Activated CD8-positive, alpha-beta memory T cell treated with anti-CD3 and anti-CD28 coated beads for 36 hours (primary cell): ENCODE measurements around the gene CDH13. TPM values are rescaled to one million over a fixed set of nuclear protein-coding genes. Genes with fewer than 3 reads are reported as not detected.

Experiments used
- CTCF ChIA-PET: fragments of 350-600 bp; sonication (Branson Sonifier 250); formaldehyde crosslinking; loops from one replicate; lab custom pipeline; 2021; ENCODE audit warnings: antibody characterized with exemption; lab: Charles Lee
- POLR2A ChIA-PET: fragments of 350-600 bp; sonication (Branson Sonifier 250); formaldehyde crosslinking; loops from one replicate; lab custom pipeline; 2021; ENCODE audit warnings: antibody characterized with exemption; lab: Charles Lee
- total RNA-seq, 2 experiments: library from RNA; stranded (reverse); gene quantifications; one replicate each; pipeline ENCODE4 v1.2.3, GENCODE V29; 2021

Gene CDH13
- total RNA-seq, 2 experiments from 2014 or later, result not detected

- POLR2A ChIA-PET, result no interaction called here
- CTCF ChIA-PET, result no interaction called here
Observed at GRCh38 chr16:82999711-83000110, 372.9 kb downstream of the CDH13 start.

GRCh38 chr16:83002351-83003334 lies 375.9 kb downstream of the CDH13 start:
- ChIA-PET CTCF (no interaction called here), POLR2A (no interaction called here)

- ChIA-PET POLR2A (no interaction called here), CTCF (no interaction called here)
Observed at GRCh38 chr16:83004868-83005652, 378.3 kb downstream of the CDH13 start.

GRCh38 chr16:83005653-83006160 lies 378.9 kb downstream of the CDH13 start:
- ChIA-PET POLR2A (no interaction called here), CTCF (no interaction called here)

- ChIA-PET POLR2A (no interaction called here), CTCF (interaction anchor here (0.6 kb wide), 1 partner anchor 923 kb away, joined by 3 read pairs; no protein-coding TSS in a partner anchor)
Observed at GRCh38 chr16:83010776-83011720, 384.3 kb downstream of the CDH13 start.

- POLR2A ChIA-PET, result no interaction called here
- CTCF ChIA-PET, result interaction anchor here (0.6 kb wide), 1 partner anchor 922 kb away, joined by 3 read pairs; no protein-coding TSS in a partner anchor
Observed at GRCh38 chr16:83011939-83012338, 385.2 kb downstream of the CDH13 start.

- ChIA-PET CTCF (no interaction called here), POLR2A (no interaction called here)
Observed at GRCh38 chr16:83013071-83013470, 386.3 kb downstream of the CDH13 start.

- CTCF ChIA-PET, result no interaction called here
- POLR2A ChIA-PET, result no interaction called here
Observed at GRCh38 chr16:83019963-83020362, 393.2 kb downstream of the CDH13 start.

GRCh38 chr16:83021045-83021444 lies 394.3 kb downstream of the CDH13 start:
- POLR2A ChIA-PET, result no interaction called here
- CTCF ChIA-PET, result no interaction called here

GRCh38 chr16:83021746-83022145 lies 395.0 kb downstream of the CDH13 start:
- ChIA-PET POLR2A (no interaction called here), CTCF (no interaction called here)

- POLR2A ChIA-PET, result no interaction called here
- CTCF ChIA-PET, result no interaction called here
Observed at GRCh38 chr16:83023011-83023410, 396.2 kb downstream of the CDH13 start.

- ChIA-PET CTCF (no interaction called here), POLR2A (no interaction called here)
Observed at GRCh38 chr16:83023640-83024039, 396.9 kb downstream of the CDH13 start.

GRCh38 chr16:83027973-83028372 lies 401.2 kb downstream of the CDH13 start:
- ChIA-PET CTCF (no interaction called here), POLR2A (no interaction called here)

GRCh38 chr16:83029467-83029866 lies 402.7 kb downstream of the CDH13 start:
- POLR2A ChIA-PET, result no interaction called here
- CTCF ChIA-PET, result no interaction called here

- ChIA-PET POLR2A (no interaction called here), CTCF (no interaction called here)
Observed at GRCh38 chr16:83031524-83031923, 404.8 kb downstream of the CDH13 start.

GRCh38 chr16:83037102-83037501 lies 410.3 kb downstream of the CDH13 start:
- ChIA-PET POLR2A (no interaction called here), CTCF (no interaction called here)

GRCh38 chr16:83037884-83038283 lies 411.1 kb downstream of the CDH13 start:
- ChIA-PET POLR2A (no interaction called here), CTCF (no interaction called here)

GRCh38 chr16:83040174-83040573 lies 413.4 kb downstream of the CDH13 start:
- ChIA-PET CTCF (no interaction called here), POLR2A (no interaction called here)

GRCh38 chr16:83044589-83044988 lies 417.8 kb downstream of the CDH13 start:
- POLR2A ChIA-PET, result no interaction called here

More at GRCh38 chr16:83044589-83044988, 417.8 kb downstream of the CDH13 start:
- CTCF ChIA-PET, result no interaction called here
